ENCODE results near the gene RENBP. TPM values are rescaled to one million over a fixed set of nuclear protein-coding genes. Genes with fewer than 3 reads are reported as not detected.

RENBP gene
- total RNA-seq, 2 experiments from 2014 or later: 8.6 to 9.3 TPM

DNA sequence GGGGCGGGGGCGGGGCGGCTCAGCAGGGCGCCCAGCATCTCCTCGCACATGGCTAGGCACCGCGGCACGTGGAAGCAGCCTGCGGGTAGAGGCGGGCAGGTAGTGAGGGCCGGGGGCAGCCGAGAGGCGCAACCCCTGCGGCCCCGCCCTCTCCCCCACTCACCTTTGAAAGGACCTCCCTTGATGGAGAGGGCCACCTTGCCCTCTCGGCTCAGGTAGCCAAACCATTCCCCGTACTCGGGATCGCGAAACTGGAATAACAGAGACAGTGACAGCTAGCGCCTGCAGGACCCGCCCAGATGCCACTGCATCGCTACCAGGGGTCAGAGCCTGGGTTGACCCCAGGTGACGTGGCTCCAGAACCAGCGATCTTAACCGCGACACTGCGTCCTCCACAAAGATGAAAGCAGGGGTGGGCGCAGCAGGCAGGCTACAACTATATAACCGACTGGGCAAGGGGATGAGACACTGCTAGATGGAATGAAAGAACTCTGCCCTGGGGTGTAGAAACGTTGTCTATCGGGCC, 9.1 kb downstream of the RENBP start:
- TF ChIP-seq, protein P1, sequence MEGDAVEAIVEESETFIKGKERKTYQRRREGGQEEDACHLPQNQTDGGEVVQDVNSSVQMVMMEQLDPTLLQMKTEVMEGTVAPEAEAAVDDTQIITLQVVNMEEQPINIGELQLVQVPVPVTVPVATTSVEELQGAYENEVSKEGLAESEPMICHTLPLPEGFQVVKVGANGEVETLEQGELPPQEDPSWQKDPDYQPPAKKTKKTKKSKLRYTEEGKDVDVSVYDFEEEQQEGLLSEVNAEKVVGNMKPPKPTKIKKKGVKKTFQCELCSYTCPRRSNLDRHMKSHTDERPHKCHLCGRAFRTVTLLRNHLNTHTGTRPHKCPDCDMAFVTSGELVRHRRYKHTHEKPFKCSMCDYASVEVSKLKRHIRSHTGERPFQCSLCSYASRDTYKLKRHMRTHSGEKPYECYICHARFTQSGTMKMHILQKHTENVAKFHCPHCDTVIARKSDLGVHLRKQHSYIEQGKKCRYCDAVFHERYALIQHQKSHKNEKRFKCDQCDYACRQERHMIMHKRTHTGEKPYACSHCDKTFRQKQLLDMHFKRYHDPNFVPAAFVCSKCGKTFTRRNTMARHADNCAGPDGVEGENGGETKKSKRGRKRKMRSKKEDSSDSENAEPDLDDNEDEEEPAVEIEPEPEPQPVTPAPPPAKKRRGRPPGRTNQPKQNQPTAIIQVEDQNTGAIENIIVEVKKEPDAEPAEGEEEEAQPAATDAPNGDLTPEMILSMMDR (IDR thresholded peaks at IDR 0.05): no peak
- POLR2A ChIA-PET: interaction anchor here (1.4 to 6.3 kb wide), 5 partner anchors 10 to 36 kb away, joined by 3 to 56 read pairs (median 7); partner anchors contain the start of genes ARHGAP4, HCFC1 and RENBP
- Histone ChIP-seq H3K27me3 (ENCODE audit: control insufficient read depth in 1 of 2, insufficient read depth in 2 of 2, low read length in 2 of 2) (no peaks in the 10 kb centered on the region), H3K27ac (ENCODE audit: low read depth in 1 of 2, low read length in 2 of 2) (no peak overlapping the region), H3K4me1 (ENCODE audit: insufficient read depth, low read length) (peaks cover 15% of the 10 kb centered on the region), H3K36me3 (ENCODE audit: insufficient read depth, low read length) (peaks cover 13% of the 10 kb centered on the region), H3K9me3 (ENCODE audit: control insufficient read depth in 1 of 2, insufficient read depth in 1 of 2, low read length in 2 of 2) (no peaks in the 10 kb centered on the region), H3K4me3 (ENCODE audit: low read length) (peak overlapping the region; percentile 47)
- no peak for ATAC-seq (ENCODE audit: poor library complexity)
- Mint-ChIP-seq H3K9me3 (no peaks in the 10 kb centered on the region), H3K4me1 (ENCODE audit: low read depth) (peaks cover 31% of the 10 kb centered on the region), H3K4me3 (peak overlapping the region; percentile 80), H3K36me3 (ENCODE audit: low read depth) (peaks cover 18% of the 10 kb centered on the region), H3K27me3 (no peaks in the 10 kb centered on the region), H3K27ac (peak overlapping the region; percentile 55)
- CTCF ChIA-PET: interaction anchor here (0.9 to 3.6 kb wide), 2 partner anchors 12 kb away, joined by 3 to 14 read pairs; no protein-coding TSS in a partner anchor
- peak in 2 of 14 experiments; percentile 25 to 43 for DNase-seq
- intact Hi-C loops (cut with DNase I, micrococcal nuclease): no loop called here

GRCh38 chrX:153934762-153935325, 9.6 kb downstream of the RENBP start, which contains the start of gene NAA10:
Gene NAA10 (minus strand): TSS chrX:153935037. CDS start chrX:153934904, 133 bp downstream.
- peaks cover 20% of the 10 kb centered on the region for H3K4me1 ChIP-seq (ENCODE audit: insufficient read depth, low read length)
- intact Hi-C loops (cut with DNase I, micrococcal nuclease): no loop called here
- peak within 1 kb of the TSS; percentile 78 for H3K27ac Mint-ChIP-seq

DNA sequence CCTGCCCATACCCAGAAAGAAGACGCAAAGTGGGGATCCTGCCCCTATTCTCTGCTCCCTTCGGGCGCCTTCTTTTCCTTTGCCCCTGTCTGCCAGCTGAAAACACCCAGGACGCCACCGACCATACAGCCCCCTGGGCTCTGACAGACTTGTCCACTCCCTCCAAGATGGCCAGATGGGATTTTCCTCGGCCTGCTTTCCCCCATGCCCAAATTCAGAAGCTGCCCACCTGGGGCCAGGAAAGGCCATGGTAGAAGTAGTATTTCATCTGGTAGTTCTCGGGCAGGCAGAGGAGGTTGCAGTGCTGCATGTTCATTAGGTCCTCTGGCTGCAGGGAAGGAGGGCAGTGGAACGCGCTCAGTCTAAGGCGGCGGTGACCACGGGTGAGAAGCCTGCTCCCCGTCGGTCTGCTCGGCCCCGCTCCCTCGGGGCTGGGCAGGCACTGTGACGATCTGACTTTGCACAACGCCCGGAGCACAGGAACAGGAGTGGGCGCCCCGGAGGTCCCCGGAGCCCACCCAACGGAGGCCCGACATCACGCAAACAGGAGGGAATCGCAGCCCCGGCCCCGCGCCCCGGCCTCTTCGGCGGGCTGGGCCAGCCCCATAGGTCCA, 10.2 kb downstream of the RENBP start:
- ATAC-seq (ENCODE audit: poor library complexity): peak; percentile 16
- TF ChIP-seq, protein P1 (IDR thresholded peaks at IDR 0.05): no peak
- ChIA-PET CTCF (interaction anchor here (0.9 to 1.8 kb wide), 2 partner anchors 13 kb away, joined by 3 to 9 read pairs; no protein-coding TSS in a partner anchor), POLR2A (interaction anchor here (1.0 to 6.3 kb wide), 6 partner anchors 9 to 37 kb away, joined by 3 to 56 read pairs (median 6); partner anchors contain the start of genes ARHGAP4, HCFC1 and RENBP)
- Mint-ChIP-seq H3K27me3 (no peaks in the 10 kb centered on the region), H3K9me3 (no peaks in the 10 kb centered on the region), H3K36me3 (ENCODE audit: low read depth) (peaks cover 18% of the 10 kb centered on the region), H3K27ac (peak overlapping the region; percentile 78), H3K4me1 (ENCODE audit: low read depth) (peaks cover 29% of the 10 kb centered on the region), H3K4me3 (peak overlapping the region; percentile 90)
- Histone ChIP-seq H3K4me1 (ENCODE audit: insufficient read depth, low read length) (peaks cover 26% of the 10 kb centered on the region), H3K36me3 (ENCODE audit: insufficient read depth, low read length) (peaks cover 16% of the 10 kb centered on the region), H3K9me3 (ENCODE audit: control insufficient read depth in 1 of 2, insufficient read depth in 1 of 2, low read length in 2 of 2) (no peaks in the 10 kb centered on the region), H3K27ac (ENCODE audit: low read depth in 1 of 2, low read length in 2 of 2) (peak overlapping the region in 1 of 2 donors; percentile 7), H3K27me3 (ENCODE audit: control insufficient read depth in 1 of 2, insufficient read depth in 2 of 2, low read length in 2 of 2) (no peaks in the 10 kb centered on the region), H3K4me3 (ENCODE audit: low read length) (peak overlapping the region; percentile 61)
- intact Hi-C loops (cut with DNase I, micrococcal nuclease): no loop called here
- DNase-seq: no peak

More at GRCh38 chrX:153934762-153935325, 9.6 kb downstream of the RENBP start, which contains the start of gene NAA10:
- peaks cover 27% of the 10 kb centered on the region for H3K4me1 Mint-ChIP-seq (ENCODE audit: low read depth)
- DNase-seq (peak in 11 of 14 experiments; percentile 21 to 80 (median 55)), ATAC-seq (ENCODE audit: poor library complexity) (peak; percentile 60)
- ChIA-PET POLR2A (interaction anchor here (1.4 to 6.3 kb wide), 5 partner anchors 10 to 36 kb away, joined by 3 to 56 read pairs (median 7); partner anchors contain the start of genes ARHGAP4, HCFC1 and RENBP), CTCF (interaction anchor here (0.9 kb wide), 1 partner anchor 12 kb away, joined by 3 read pairs; no protein-coding TSS in a partner anchor)
- H3K9me3 Mint-ChIP-seq: no peaks in the 10 kb centered on the region
- H3K27me3 Mint-ChIP-seq: no peaks in the 10 kb centered on the region
- Histone ChIP-seq H3K4me3 (ENCODE audit: low read length) (peak within 1 kb of the TSS; percentile 61), H3K36me3 (ENCODE audit: insufficient read depth, low read length) (peaks cover 14% of the 10 kb centered on the region), H3K27ac (ENCODE audit: low read depth in 1 of 2, low read length in 2 of 2) (peak within 1 kb of the TSS in 1 of 2 donors; percentile 7), H3K9me3 (ENCODE audit: control insufficient read depth in 1 of 2, insufficient read depth in 1 of 2, low read length in 2 of 2) (no peaks in the 10 kb centered on the region), H3K27me3 (ENCODE audit: control insufficient read depth in 1 of 2, insufficient read depth in 2 of 2, low read length in 2 of 2) (no peaks in the 10 kb centered on the region)
- peaks cover 18% of the 10 kb centered on the region for H3K36me3 Mint-ChIP-seq (ENCODE audit: low read depth)
- peak within 1 kb of the TSS; percentile 90 for H3K4me3 Mint-ChIP-seq
- TF ChIP-seq, protein P1 (IDR thresholded peaks at IDR 0.05): no peak

Measured in CD4-positive, alpha-beta T cell (primary cell).